ENCODE results near the gene ARHGAP18. TPM values are rescaled to one million over a fixed set of nuclear protein-coding genes. Genes with fewer than 3 reads are reported as not detected.

The ARHGAP18 gene
- total RNA-seq, 1 donor from 2014 or later: 7.9 TPM

GRCh38 chr6:129667034-129667433, 42.9 kb downstream of the ARHGAP18 start:
- H3K27me3 Mint-ChIP-seq (ENCODE audit: unreplicated experiment): peaks cover 1% of the 10 kb centered on the region
- H3K27ac Mint-ChIP-seq (ENCODE audit: unreplicated experiment): no peak overlapping the region
- peaks cover 5% of the 10 kb centered on the region for H3K4me1 Mint-ChIP-seq (ENCODE audit: low read depth, unreplicated experiment)
- H3K36me3 Mint-ChIP-seq (ENCODE audit: unreplicated experiment): no peaks in the 10 kb centered on the region
- DNase-seq: no peak
- no peak overlapping the region for H3K4me3 Mint-ChIP-seq (ENCODE audit: unreplicated experiment)
- no peak for TF ChIP-seq CTCF (IDR thresholded peaks at IDR 0.05; ENCODE audit: partially characterized antibody, unreplicated experiment)
- peaks cover 2% of the 10 kb centered on the region for H3K9me3 Mint-ChIP-seq (ENCODE audit: unreplicated experiment)

DNA sequence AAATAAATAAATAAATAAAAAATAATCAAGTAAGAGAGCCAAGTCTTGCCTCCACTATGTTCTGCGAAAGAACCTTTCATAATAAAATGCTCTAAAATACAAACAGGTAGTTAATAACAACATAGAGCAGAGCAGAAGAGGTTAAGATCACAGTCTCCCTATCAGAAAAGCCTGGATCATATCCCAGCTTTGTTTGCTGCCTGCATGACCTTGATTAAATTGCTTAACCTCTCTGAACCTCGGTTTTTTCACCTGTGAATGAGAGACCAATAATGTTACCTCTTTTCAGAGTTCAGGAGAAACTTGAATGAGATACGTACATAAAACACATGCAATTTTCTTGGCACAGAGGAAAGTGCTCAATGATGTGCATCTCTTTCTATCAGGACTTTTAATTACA, 44.4 kb downstream of the ARHGAP18 start:
- Mint-ChIP-seq H3K36me3 (ENCODE audit: unreplicated experiment) (no peaks in the 10 kb centered on the region), H3K27ac (ENCODE audit: unreplicated experiment) (no peak overlapping the region), H3K4me3 (ENCODE audit: unreplicated experiment) (no peak overlapping the region), H3K9me3 (ENCODE audit: unreplicated experiment) (no peaks in the 10 kb centered on the region), H3K27me3 (ENCODE audit: unreplicated experiment) (peaks cover 1% of the 10 kb centered on the region), H3K4me1 (ENCODE audit: low read depth, unreplicated experiment) (peaks cover 5% of the 10 kb centered on the region)
- TF ChIP-seq CTCF (IDR thresholded peaks at IDR 0.05; ENCODE audit: partially characterized antibody, unreplicated experiment): no peak
- no peak for DNase-seq

DNA sequence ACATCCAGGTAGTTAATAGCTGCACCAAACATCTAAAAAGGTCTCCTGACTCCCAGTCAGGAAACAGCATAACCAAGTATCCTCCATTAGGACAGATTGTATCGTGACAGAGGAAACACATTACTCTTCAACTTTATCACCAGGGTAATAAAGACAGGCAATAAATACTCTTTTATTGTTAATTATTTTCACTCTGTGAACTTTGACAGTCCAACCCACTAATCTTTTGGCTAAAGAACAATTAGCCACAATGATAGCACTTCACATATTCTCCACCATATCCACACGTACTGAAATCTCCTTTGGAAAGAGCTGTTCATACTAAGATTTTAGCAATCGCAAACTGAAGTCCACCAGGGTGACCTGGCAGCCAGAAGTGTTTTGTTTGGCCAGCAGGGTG, 46.4 kb downstream of the ARHGAP18 start:
- Mint-ChIP-seq H3K4me3 (ENCODE audit: unreplicated experiment) (no peak overlapping the region), H3K9me3 (ENCODE audit: unreplicated experiment) (no peaks in the 10 kb centered on the region), H3K36me3 (ENCODE audit: unreplicated experiment) (no peaks in the 10 kb centered on the region), H3K27me3 (ENCODE audit: unreplicated experiment) (peaks cover 1% of the 10 kb centered on the region), H3K27ac (ENCODE audit: unreplicated experiment) (no peak overlapping the region), H3K4me1 (ENCODE audit: low read depth, unreplicated experiment) (peaks cover 6% of the 10 kb centered on the region)
- no peak for DNase-seq
- TF ChIP-seq CTCF (IDR thresholded peaks at IDR 0.05; ENCODE audit: partially characterized antibody, unreplicated experiment): no peak

DNA sequence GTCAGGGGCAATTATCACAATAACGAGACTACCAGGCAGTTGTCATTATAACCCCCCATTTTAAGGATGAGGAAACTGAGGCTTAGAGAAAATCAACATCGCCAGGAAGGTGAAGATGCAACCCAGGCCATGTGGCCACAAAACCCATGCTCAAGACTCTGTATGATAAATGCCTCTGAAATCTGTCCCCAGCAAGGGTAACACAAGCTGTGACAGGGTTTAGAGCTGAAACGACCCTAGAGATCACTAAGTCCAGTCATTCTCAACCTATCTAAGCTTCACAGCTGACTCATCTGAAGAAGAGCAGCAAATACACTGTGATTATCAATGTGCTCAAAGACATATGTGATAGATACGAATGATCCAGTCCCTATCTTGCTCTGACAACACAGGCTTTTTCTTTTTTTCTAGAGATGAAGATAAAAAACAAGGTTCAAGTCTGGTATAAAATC, 47.0 kb downstream of the ARHGAP18 start:
- peaks cover 5% of the 10 kb centered on the region for H3K4me1 Mint-ChIP-seq (ENCODE audit: low read depth, unreplicated experiment)
- DNase-seq: no peak
- no peak for TF ChIP-seq CTCF (IDR thresholded peaks at IDR 0.05; ENCODE audit: partially characterized antibody, unreplicated experiment)
- no peak overlapping the region for H3K4me3 Mint-ChIP-seq (ENCODE audit: unreplicated experiment)
- H3K27me3 Mint-ChIP-seq (ENCODE audit: unreplicated experiment): no peaks in the 10 kb centered on the region
- no peaks in the 10 kb centered on the region for H3K9me3 Mint-ChIP-seq (ENCODE audit: unreplicated experiment)
- H3K27ac Mint-ChIP-seq (ENCODE audit: unreplicated experiment): no peak overlapping the region
- H3K36me3 Mint-ChIP-seq (ENCODE audit: unreplicated experiment): no peaks in the 10 kb centered on the region

DNA sequence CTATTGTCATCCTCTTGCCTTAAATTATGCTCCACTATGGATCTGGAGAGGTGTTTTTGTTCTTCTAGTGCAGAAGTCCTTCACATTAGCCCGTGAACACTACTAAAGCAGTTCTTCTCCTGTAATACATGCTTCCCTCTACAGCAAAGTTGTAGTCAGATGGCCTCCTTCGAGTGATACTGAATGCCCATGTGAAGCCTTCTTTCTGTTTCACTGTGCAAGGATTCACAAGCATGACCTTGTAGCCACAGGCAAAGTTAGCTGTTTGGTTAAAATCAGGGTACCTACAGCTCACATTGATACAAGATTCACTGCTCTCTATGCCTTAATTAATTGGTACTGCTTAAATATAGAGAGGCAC, 47.6 kb downstream of the ARHGAP18 start:
- TF ChIP-seq CTCF (IDR thresholded peaks at IDR 0.05; ENCODE audit: partially characterized antibody, unreplicated experiment): no peak
- Mint-ChIP-seq H3K36me3 (ENCODE audit: unreplicated experiment) (no peaks in the 10 kb centered on the region), H3K4me3 (ENCODE audit: unreplicated experiment) (no peak overlapping the region), H3K9me3 (ENCODE audit: unreplicated experiment) (no peaks in the 10 kb centered on the region), H3K27me3 (ENCODE audit: unreplicated experiment) (no peaks in the 10 kb centered on the region), H3K4me1 (ENCODE audit: low read depth, unreplicated experiment) (peaks cover 5% of the 10 kb centered on the region), H3K27ac (ENCODE audit: unreplicated experiment) (no peak overlapping the region)
- no peak for DNase-seq
